Measurements from ENCODE around the gene PPM1K. TPM values are rescaled to one million over a fixed set of nuclear protein-coding genes. Genes with fewer than 3 reads are reported as not detected.

PPM1K gene
- total RNA-seq, 1 donor from 2014 or later, result 18.1 TPM

DNA sequence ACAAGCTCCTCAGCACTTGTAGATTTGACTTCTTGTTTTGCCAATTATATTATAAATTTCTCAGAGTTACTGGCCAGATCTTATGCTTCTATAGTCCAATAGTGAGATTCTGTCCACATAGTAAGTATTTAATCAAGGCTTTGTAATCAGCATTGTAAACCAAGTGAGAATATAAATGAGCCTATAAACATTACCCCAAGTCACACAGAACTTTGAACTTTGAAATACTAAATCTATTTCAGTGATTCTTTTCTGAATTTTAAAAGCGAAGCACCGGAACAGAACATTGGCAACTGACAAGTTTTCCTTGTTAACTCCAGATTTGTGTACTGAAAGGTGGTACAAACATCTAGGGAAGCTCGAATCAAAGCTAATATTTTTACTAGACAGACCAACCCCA is 37.2 kb downstream of the PPM1K start:
- no peaks in the 10 kb centered on the region for H3K27me3 Mint-ChIP-seq (ENCODE audit: low read depth)
- TF ChIP-seq, protein P1, sequence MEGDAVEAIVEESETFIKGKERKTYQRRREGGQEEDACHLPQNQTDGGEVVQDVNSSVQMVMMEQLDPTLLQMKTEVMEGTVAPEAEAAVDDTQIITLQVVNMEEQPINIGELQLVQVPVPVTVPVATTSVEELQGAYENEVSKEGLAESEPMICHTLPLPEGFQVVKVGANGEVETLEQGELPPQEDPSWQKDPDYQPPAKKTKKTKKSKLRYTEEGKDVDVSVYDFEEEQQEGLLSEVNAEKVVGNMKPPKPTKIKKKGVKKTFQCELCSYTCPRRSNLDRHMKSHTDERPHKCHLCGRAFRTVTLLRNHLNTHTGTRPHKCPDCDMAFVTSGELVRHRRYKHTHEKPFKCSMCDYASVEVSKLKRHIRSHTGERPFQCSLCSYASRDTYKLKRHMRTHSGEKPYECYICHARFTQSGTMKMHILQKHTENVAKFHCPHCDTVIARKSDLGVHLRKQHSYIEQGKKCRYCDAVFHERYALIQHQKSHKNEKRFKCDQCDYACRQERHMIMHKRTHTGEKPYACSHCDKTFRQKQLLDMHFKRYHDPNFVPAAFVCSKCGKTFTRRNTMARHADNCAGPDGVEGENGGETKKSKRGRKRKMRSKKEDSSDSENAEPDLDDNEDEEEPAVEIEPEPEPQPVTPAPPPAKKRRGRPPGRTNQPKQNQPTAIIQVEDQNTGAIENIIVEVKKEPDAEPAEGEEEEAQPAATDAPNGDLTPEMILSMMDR (IDR thresholded peaks at IDR 0.05; ENCODE audit: unreplicated experiment), result no peak
- no peaks in the 10 kb centered on the region for H3K4me1 Mint-ChIP-seq
- H3K9me3 Mint-ChIP-seq, result peaks cover 6% of the 10 kb centered on the region
- H3K36me3 Mint-ChIP-seq, result no peaks in the 10 kb centered on the region
- H3K4me3 Mint-ChIP-seq, result no peak overlapping the region
- H3K27ac Mint-ChIP-seq, result no peak overlapping the region
- DNase-seq (ENCODE audit: low spot score in 2 of 2, unreplicated experiment in 2 of 2), result no peak

DNA sequence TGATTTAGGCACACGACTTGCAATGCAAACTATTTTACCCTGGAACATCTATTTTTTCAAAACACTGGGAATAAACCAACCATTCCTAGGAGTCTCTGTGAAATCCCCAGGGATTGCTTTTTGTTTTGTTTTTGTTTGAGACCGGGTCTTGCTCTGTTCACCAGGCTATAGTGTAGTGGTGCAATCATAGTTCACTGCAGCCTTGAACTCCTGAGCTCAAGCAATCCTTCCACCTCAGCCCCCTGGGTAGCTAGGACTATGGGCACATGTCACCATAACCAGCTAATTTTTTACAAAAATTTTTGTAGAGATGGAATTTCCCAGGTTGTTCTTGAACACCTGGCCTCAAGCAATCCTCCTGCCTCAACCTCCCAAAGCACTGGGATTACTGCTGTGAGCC is 37.8 kb downstream of the PPM1K start:
- no peaks in the 10 kb centered on the region for H3K4me1 Mint-ChIP-seq
- peaks cover 6% of the 10 kb centered on the region for H3K9me3 Mint-ChIP-seq
- H3K4me3 Mint-ChIP-seq, result no peak overlapping the region
- DNase-seq (ENCODE audit: low spot score in 2 of 2, unreplicated experiment in 2 of 2), result no peak
- no peaks in the 10 kb centered on the region for H3K36me3 Mint-ChIP-seq
- TF ChIP-seq, protein P1 (IDR thresholded peaks at IDR 0.05; ENCODE audit: unreplicated experiment), result no peak
- H3K27me3 Mint-ChIP-seq (ENCODE audit: low read depth), result no peaks in the 10 kb centered on the region
- no peak overlapping the region for H3K27ac Mint-ChIP-seq

DNA sequence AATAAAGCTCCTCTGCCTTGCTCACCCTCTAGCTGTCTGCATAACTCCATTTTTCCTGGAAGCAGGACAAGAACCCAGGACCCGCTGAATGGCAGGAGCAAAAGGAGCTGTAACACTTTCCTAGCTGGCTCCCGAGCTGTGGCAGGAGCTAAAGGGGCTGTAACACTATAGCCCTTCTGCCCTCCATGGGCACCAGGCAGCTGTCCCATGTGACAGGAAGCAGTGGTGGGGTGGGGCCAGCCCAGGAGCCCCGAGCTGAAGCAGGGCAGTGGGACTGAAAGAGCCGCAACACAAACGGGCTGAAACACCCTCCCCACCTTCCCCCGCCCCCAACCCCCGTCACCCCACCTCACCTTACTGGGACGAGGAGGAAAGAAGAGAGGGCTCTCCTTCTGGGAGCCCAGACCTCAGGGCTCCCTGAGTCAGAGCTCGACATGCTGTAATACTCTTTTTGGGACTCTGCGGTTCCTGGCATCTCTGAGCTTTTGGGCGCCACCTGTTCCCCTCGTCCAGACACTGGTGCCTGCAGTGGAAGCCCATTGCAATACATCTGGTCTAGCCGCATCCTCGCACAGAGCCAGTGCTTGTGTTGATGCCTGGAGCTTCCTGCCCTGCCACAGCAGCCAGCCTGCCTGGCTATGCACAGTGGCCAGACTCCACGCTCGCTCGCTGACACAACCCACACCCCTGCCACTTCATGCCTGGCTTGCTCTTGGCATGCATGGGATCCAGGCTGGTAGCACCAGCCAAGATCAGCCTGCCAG is 39.4 kb downstream of the PPM1K start:
- no peak overlapping the region for H3K27ac Mint-ChIP-seq
- H3K27me3 Mint-ChIP-seq (ENCODE audit: low read depth), result no peaks in the 10 kb centered on the region
- peaks cover 6% of the 10 kb centered on the region for H3K9me3 Mint-ChIP-seq
- no peak for DNase-seq (ENCODE audit: low spot score in 2 of 2, unreplicated experiment in 2 of 2)
- no peak overlapping the region for H3K4me3 Mint-ChIP-seq
- TF ChIP-seq, protein P1 (IDR thresholded peaks at IDR 0.05; ENCODE audit: unreplicated experiment), result no peak
- H3K4me1 Mint-ChIP-seq, result no peaks in the 10 kb centered on the region
- H3K36me3 Mint-ChIP-seq, result no peaks in the 10 kb centered on the region

DNA sequence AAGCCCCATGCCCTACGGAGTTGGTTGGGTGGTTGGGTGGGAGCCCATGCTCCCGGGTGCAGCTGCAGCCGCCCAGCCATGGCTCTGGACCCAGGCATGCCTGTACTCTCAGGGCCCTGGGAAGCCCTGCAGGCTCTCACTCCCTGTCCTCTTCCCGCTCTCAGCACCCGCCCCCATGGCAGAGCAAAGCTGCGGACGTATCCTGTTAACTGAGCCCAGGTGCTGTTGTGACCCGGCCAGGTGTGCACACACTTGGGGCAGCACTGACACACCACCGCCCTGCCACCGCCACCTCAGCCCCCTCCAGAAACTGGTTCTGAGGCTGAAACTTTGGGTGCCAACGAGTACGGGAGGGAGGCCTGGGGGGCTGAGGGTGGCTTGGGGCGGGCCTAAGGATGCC is 40.3 kb downstream of the PPM1K start:
- DNase-seq (ENCODE audit: low spot score in 2 of 2, unreplicated experiment in 2 of 2), result no peak
- Mint-ChIP-seq H3K27me3 (ENCODE audit: low read depth) (no peaks in the 10 kb centered on the region), H3K4me3 (no peak overlapping the region), H3K4me1 (no peaks in the 10 kb centered on the region), H3K36me3 (no peaks in the 10 kb centered on the region), H3K9me3 (peaks cover 6% of the 10 kb centered on the region), H3K27ac (no peak overlapping the region)
- TF ChIP-seq, protein P1 (IDR thresholded peaks at IDR 0.05; ENCODE audit: unreplicated experiment), result no peak

DNA sequence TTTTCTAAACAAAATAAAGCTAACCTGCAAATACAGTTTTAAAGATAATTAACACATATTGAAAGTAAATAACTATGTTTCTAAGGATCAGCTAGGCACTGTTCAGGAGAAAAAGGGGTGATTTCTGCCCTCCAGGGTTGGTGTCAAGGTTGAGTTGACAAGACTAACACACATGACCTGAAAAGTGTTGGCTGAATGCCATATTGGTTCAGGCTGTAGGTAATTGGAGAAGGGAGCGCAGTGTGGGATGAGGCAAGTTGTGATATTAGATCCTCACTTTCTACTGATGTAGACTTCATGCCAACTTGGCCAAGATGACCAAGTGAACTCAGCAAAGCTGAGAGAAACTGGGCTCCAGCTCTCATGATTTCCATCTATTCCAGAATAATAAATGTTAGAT is 42.2 kb downstream of the PPM1K start:
- H3K4me3 Mint-ChIP-seq, result no peak overlapping the region
- H3K27ac Mint-ChIP-seq, result no peak overlapping the region
- peaks cover 19% of the 10 kb centered on the region for H3K9me3 Mint-ChIP-seq
- no peaks in the 10 kb centered on the region for H3K4me1 Mint-ChIP-seq
- H3K36me3 Mint-ChIP-seq, result no peaks in the 10 kb centered on the region
- TF ChIP-seq, protein P1 (IDR thresholded peaks at IDR 0.05; ENCODE audit: unreplicated experiment), result no peak
- no peak for DNase-seq (ENCODE audit: low spot score in 2 of 2, unreplicated experiment in 2 of 2)
- H3K27me3 Mint-ChIP-seq (ENCODE audit: low read depth), result no peaks in the 10 kb centered on the region

Measured in mesothelial cell of epicardium (in vitro differentiated cells).